ENCODE measurements around the gene NME8. TPM values are rescaled to one million over a fixed set of nuclear protein-coding genes. Genes with fewer than 3 reads are reported as not detected.

The NME8 gene
- total and polyA plus RNA-seq, 2 donors (not counting 1 experiment from before 2014, with no cell fraction given), result not detected

GRCh38 chr7:37833818-37834146 lies 14.6 kb upstream of the NME8 start:
- intact Hi-C loops (cut with micrococcal nuclease), result loop anchor here (1.0 to 10.0 kb wide), 9 partner anchors 46 to 1347 kb away; partner anchors contain the start of gene ELMO1
- H3K9ac ChIP-seq (ENCODE audit: low read length), result no peak overlapping the region
- no peak overlapping the region for H3K27ac ChIP-seq (ENCODE audit: low read length in 2 of 2)
- DNase-seq (no peak), ATAC-seq (ENCODE audit: low read depth) (no peak)
- WGBS (ENCODE audit: insufficient coverage), result no CpG with 5 or more reads among the region's 3 CpGs
- no peaks in the 10 kb centered on the region for H3K9me3 ChIP-seq (ENCODE audit: control extremely low read depth in 1 of 3, control insufficient read depth in 2 of 3, insufficient read depth in 1 of 3, low read length in 2 of 3)
- Mint-ChIP-seq H3K27ac (no peak overlapping the region), H3K9me3 (ENCODE audit: insufficient read depth) (no peaks in the 10 kb centered on the region), H3K27me3 (peaks cover 8% of the 10 kb centered on the region), H3K4me1 (peaks cover 16% of the 10 kb centered on the region), H3K4me3 (no peak overlapping the region)
- H3K4me3 ChIP-seq (ENCODE audit: control extremely low read depth in 1 of 5, extremely low read depth in 1 of 5, insufficient read depth in 1 of 5, low read depth in 2 of 5, low read length in 4 of 5), result no peak overlapping the region
- H2AFZ ChIP-seq (ENCODE audit: insufficient read depth, low read depth, low read length, poor library complexity, severe bottlenecking), result no peak overlapping the region
- ChIA-PET POLR2A (no interaction called here), CTCF (interaction anchor here (0.8 to 4.6 kb wide), 19 partner anchors 9 to 652 kb away, joined by 3 to 27 read pairs (median 4); no protein-coding TSS in a partner anchor)
- H3K79me2 ChIP-seq (ENCODE audit: control insufficient read depth, insufficient read depth, low read length), result no peaks in the 10 kb centered on the region
- H3K36me3 ChIP-seq (replicated peaks in 1 of 2; ENCODE audit: control extremely low read depth in 1 of 2, control insufficient read depth in 1 of 2, extremely low read depth in 1 of 2, insufficient read depth in 2 of 2, low read length in 1 of 2), result no peaks in the 10 kb centered on the region
- peak overlapping the region; percentile 73 for H3K4me2 ChIP-seq (replicated peaks; ENCODE audit: low read depth, low read length, poor library complexity, severe bottlenecking)
- peaks cover 0 to 6% (median 0%) of the 10 kb centered on the region in 4 experiments for H3K27me3 ChIP-seq (replicated peaks in 1 of 4; ENCODE audit: control extremely low read depth in 1 of 4, control insufficient read depth in 3 of 4, insufficient read depth in 4 of 4, low read length in 3 of 4)
- H4K20me1 ChIP-seq (ENCODE audit: control insufficient read depth, insufficient read depth, low read length, poor library complexity, severe bottlenecking), result no peaks in the 10 kb centered on the region
- peaks cover 6 to 10% of the 10 kb centered on the region in 2 donors for H3K4me1 ChIP-seq (ENCODE audit: control insufficient read depth in 2 of 2, insufficient read depth in 2 of 2, low read length in 2 of 2)
- TF ChIP-seq, protein P1, sequence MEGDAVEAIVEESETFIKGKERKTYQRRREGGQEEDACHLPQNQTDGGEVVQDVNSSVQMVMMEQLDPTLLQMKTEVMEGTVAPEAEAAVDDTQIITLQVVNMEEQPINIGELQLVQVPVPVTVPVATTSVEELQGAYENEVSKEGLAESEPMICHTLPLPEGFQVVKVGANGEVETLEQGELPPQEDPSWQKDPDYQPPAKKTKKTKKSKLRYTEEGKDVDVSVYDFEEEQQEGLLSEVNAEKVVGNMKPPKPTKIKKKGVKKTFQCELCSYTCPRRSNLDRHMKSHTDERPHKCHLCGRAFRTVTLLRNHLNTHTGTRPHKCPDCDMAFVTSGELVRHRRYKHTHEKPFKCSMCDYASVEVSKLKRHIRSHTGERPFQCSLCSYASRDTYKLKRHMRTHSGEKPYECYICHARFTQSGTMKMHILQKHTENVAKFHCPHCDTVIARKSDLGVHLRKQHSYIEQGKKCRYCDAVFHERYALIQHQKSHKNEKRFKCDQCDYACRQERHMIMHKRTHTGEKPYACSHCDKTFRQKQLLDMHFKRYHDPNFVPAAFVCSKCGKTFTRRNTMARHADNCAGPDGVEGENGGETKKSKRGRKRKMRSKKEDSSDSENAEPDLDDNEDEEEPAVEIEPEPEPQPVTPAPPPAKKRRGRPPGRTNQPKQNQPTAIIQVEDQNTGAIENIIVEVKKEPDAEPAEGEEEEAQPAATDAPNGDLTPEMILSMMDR (IDR thresholded peaks at IDR 0.05), result peak; percentile 36
- no peak for TF ChIP-seq EZH2 (IDR thresholded peaks at IDR 0.05; ENCODE audit: borderline replicate concordance, insufficient read depth, low read depth, low read length, poor library complexity, severe bottlenecking)

DNA sequence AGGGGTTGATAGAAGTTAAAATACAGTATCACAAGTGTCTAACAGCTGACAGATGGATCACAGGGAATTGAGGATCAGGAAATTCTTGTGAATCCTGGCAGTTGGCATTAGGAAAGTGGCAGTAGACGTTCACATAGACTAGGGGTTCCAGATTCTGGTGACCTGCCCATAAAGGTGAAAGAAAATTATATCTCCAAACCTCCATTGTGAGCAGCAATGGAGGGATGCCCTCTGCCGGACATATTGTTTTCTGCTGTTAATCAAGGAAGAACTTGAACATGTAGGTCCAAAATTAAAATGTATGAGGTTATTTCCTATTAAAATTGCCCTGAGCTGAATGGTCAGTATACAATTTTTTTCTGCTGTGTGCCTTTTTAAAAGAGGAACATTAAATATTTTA lies 5.1 kb downstream of the NME8 start:
- ChIA-PET POLR2A (no interaction called here), CTCF (no interaction called here)
- no peak overlapping the region for H3K4me3 ChIP-seq (ENCODE audit: control extremely low read depth in 1 of 5, extremely low read depth in 1 of 5, insufficient read depth in 1 of 5, low read depth in 2 of 5, low read length in 4 of 5)
- Mint-ChIP-seq H3K4me3 (no peak overlapping the region), H3K9me3 (ENCODE audit: insufficient read depth) (peaks cover under 1% of the 10 kb centered on the region), H3K4me1 (no peaks in the 10 kb centered on the region), H3K27ac (no peak overlapping the region), H3K27me3 (peaks cover 25% of the 10 kb centered on the region)
- H3K27me3 ChIP-seq (replicated peaks in 1 of 4; ENCODE audit: control extremely low read depth in 1 of 4, control insufficient read depth in 3 of 4, insufficient read depth in 4 of 4, low read length in 3 of 4), result peaks cover 0 to 4% (median 0%) of the 10 kb centered on the region in 4 experiments
- no peak for ATAC-seq (ENCODE audit: low read depth)
- H3K36me3 ChIP-seq (replicated peaks in 1 of 2; ENCODE audit: control extremely low read depth in 1 of 2, control insufficient read depth in 1 of 2, extremely low read depth in 1 of 2, insufficient read depth in 2 of 2, low read length in 1 of 2), result no peaks in the 10 kb centered on the region
- no peak for DNase-seq
- WGBS (ENCODE audit: insufficient coverage), result no CpG with 5 or more reads among the region's 2 CpGs
- no peak overlapping the region for H2AFZ ChIP-seq (ENCODE audit: insufficient read depth, low read depth, low read length, poor library complexity, severe bottlenecking)
- H3K4me2 ChIP-seq (replicated peaks; ENCODE audit: low read depth, low read length, poor library complexity, severe bottlenecking), result no peak overlapping the region
- H3K4me1 ChIP-seq (ENCODE audit: control insufficient read depth in 2 of 2, insufficient read depth in 2 of 2, low read length in 2 of 2), result no peaks in the 10 kb centered on the region
- H3K9me3 ChIP-seq (ENCODE audit: control extremely low read depth in 1 of 3, control insufficient read depth in 2 of 3, insufficient read depth in 1 of 3, low read length in 2 of 3), result peaks cover 0 to 4% (median 0%) of the 10 kb centered on the region in 3 donors
- H4K20me1 ChIP-seq (ENCODE audit: control insufficient read depth, insufficient read depth, low read length, poor library complexity, severe bottlenecking), result no peaks in the 10 kb centered on the region
- intact Hi-C loops (cut with micrococcal nuclease), result no loop called here
- H3K79me2 ChIP-seq (ENCODE audit: control insufficient read depth, insufficient read depth, low read length), result no peaks in the 10 kb centered on the region
- no peak for TF ChIP-seq EZH2 (IDR thresholded peaks at IDR 0.05; ENCODE audit: borderline replicate concordance, insufficient read depth, low read depth, low read length, poor library complexity, severe bottlenecking)
- TF ChIP-seq, protein P1 (IDR thresholded peaks at IDR 0.05), result no peak
- H3K27ac ChIP-seq (ENCODE audit: low read length in 2 of 2), result no peak overlapping the region
- H3K9ac ChIP-seq (ENCODE audit: low read length), result no peak overlapping the region
